Keratinocyte (primary cell): ENCODE results near the gene MYNN. TPM values are rescaled to one million over a fixed set of nuclear protein-coding genes. Genes with fewer than 3 reads are reported as not detected.

Experiments used
- DNase-seq: peaks from one replicate; pipeline ENCODE4 v3.0.0-alpha.2; 2011; ENCODE audit warnings: low read depth, missing footprints, low spot score
- FAIRE-seq: peaks from 2 replicates; lab custom pipeline; 2011; peaks lifted over from hg19 to GRCh38; lab: Jason Lieb, UNC
- H2AFZ ChIP-seq: 2 replicates; pipeline ENCODE4 v1.6.0; 2012; ENCODE audit warnings: low read length, control low read depth, inconsistent platforms; ENCODE audit not compliant: control insufficient read depth
- H3K27ac ChIP-seq: 2 replicates; pipeline ENCODE4 v1.5.1; 2011; ENCODE audit warnings: low read length; ENCODE audit not compliant: control insufficient read depth, insufficient read depth
- H3K27me3 ChIP-seq: 3 replicates; pipeline ENCODE4 v1.6.0; 2011; ENCODE audit warnings: low read length; ENCODE audit not compliant: control insufficient read depth, insufficient read depth; ENCODE audit errors: extremely low read depth
- H3K36me3 ChIP-seq, 2 experiments: 2 replicates in 1 of 2; 3 replicates in 1 of 2; pipeline ENCODE4 v1.5.1; 2011; ENCODE audit warnings: low read length in 2 of 2, mild to moderate bottlenecking in 1 of 2; ENCODE audit not compliant: control insufficient read depth in 2 of 2, insufficient read depth in 2 of 2; ENCODE audit errors: extremely low read depth in 1 of 2
- H3K4me1 ChIP-seq: 3 replicates; pipeline ENCODE4 v1.5.1; 2011; ENCODE audit warnings: low read length; ENCODE audit not compliant: control insufficient read depth, insufficient read depth; ENCODE audit errors: extremely low read depth
- H3K4me2 ChIP-seq: 3 replicates; pipeline ENCODE4 v1.6.0; 2011; ENCODE audit warnings: low read depth, low read length; ENCODE audit not compliant: control insufficient read depth, insufficient read depth; ENCODE audit errors: extremely low read depth
- H3K4me3 ChIP-seq, 3 experiments: fragments of 200-600 bp in 1 of 3; sonication (generic) in 1 of 3; 2 replicates in 2 of 3; 3 replicates in 1 of 3; pipeline ENCODE4 v1.5.1; 2011 to 2016; ENCODE audit warnings: low read length in 3 of 3, mild to moderate bottlenecking in 3 of 3, control low read depth in 2 of 3, inconsistent platforms in 1 of 3, low read depth in 1 of 3, mixed read lengths in 1 of 3, mixed run types in 1 of 3, moderate library complexity in 1 of 3; ENCODE audit not compliant: control insufficient read depth in 2 of 3, insufficient read depth in 2 of 3; ENCODE audit errors: extremely low read depth in 1 of 3
- H3K79me2 ChIP-seq: 2 replicates; pipeline ENCODE4 v1.6.0; 2012; ENCODE audit warnings: low read length; ENCODE audit not compliant: control insufficient read depth, insufficient read depth
- H3K9ac ChIP-seq: 3 replicates; pipeline ENCODE4 v1.6.0; 2011; ENCODE audit warnings: low read length; ENCODE audit not compliant: control insufficient read depth, insufficient read depth; ENCODE audit errors: extremely low read depth
- H3K9me1 ChIP-seq: 3 replicates; pipeline ENCODE4 v1.6.0; 2011; ENCODE audit warnings: low read length; ENCODE audit not compliant: control insufficient read depth, insufficient read depth; ENCODE audit errors: extremely low read depth
- H3K9me3 ChIP-seq: 2 replicates; pipeline ENCODE4 v1.5.1; 2012; ENCODE audit warnings: low read depth, low read length; ENCODE audit not compliant: control insufficient read depth
- H4K20me1 ChIP-seq: 3 replicates; pipeline ENCODE4 v1.6.0; 2011; ENCODE audit warnings: low read length; ENCODE audit not compliant: control insufficient read depth, insufficient read depth; ENCODE audit errors: extremely low read depth
- CTCF ChIP-seq, 3 experiments: IDR thresholded peaks in 1 of 3; conservative IDR thresholded peaks in 1 of 3; optimal IDR thresholded peaks in 1 of 3; 2 replicates in 2 of 3; 3 replicates in 1 of 3; pipeline versions ENCODE3 to v1.5.1; 2011; ENCODE audit warnings: low read length in 3 of 3, mild to moderate bottlenecking in 3 of 3, moderate library complexity in 2 of 3, control low read depth in 1 of 3, inconsistent platforms in 1 of 3; ENCODE audit not compliant: insufficient read depth in 2 of 3; ENCODE audit errors: extremely low read depth in 1 of 3
- EZH2 ChIP-seq: IDR thresholded peaks from one replicate; pipeline ENCODE4 v1.6.1; 2012; ENCODE audit warnings: inconsistent platforms, mild to moderate bottlenecking, low read length, moderate library complexity
- dilution Hi-C: fragments of 300-500 bp; cut with MboI; formaldehyde crosslinking; loops from one replicate; pipeline ENCODE4 v1.7.0; 2020; ENCODE audit warnings: low sequenced_read_pairs; ENCODE audit not compliant: extremely low pct_ligation_motif_present
- polyA plus RNA-seq, 5 experiments: library from polyadenylated mRNA; depleted of rRNA in 3 of 5; stranded (reverse) in 3 of 5; stranded (forward) in 1 of 5; unstranded in 1 of 5; fragments of >200 nt; gene quantifications; 1 replicate in 1 of 5; 2 replicates in 3 of 5; 3 replicates in 1 of 5; pipeline versions ENCODE4 v1.2.1 to v1.2.3, GENCODE V29; 2011 to 2012; ENCODE audit warnings: missing spikeins in 2 of 5, low read depth in 1 of 5, low replicate concordance in 1 of 5

The MYNN gene
- polyA plus RNA-seq, 1 donor (not counting 4 experiments of a cell fraction or from before 2014, with no cell fraction given) = 16.9 TPM

- Histone ChIP-seq H3K27me3 (no peaks in the 10 kb centered on the region), H3K27ac (no peak overlapping the region), H3K4me1 (no peaks in the 10 kb centered on the region), H3K9me3 (no peaks in the 10 kb centered on the region), H3K79me2 (no peaks in the 10 kb centered on the region), H3K9ac (no peak overlapping the region), H4K20me1 (no peaks in the 10 kb centered on the region), H3K4me2 (no peak overlapping the region), H3K9me1 (no peaks in the 10 kb centered on the region), H2AFZ (no peak overlapping the region), H3K36me3 (peaks cover 7 to 9% of the 10 kb centered on the region in 2 experiments), H3K4me3 (no peak overlapping the region)
- DNase-seq (no peak), FAIRE-seq (peak; percentile 55)
- dilution Hi-C loops = no loop called here
- no peak for TF ChIP-seq EZH2
- no peak for TF ChIP-seq CTCF (optimal IDR thresholded peaks at IDR 0.05 in 1 of 3, IDR thresholded peaks at IDR 0.05 in 1 of 3, conservative IDR thresholded peaks at IDR 0.05 in 1 of 3; ENCODE audit: extremely low read depth in 1 of 3, insufficient read depth in 2 of 3, low read length in 3 of 3)
Measured at GRCh38 chr3:169790687-169791429, 17.7 kb downstream of the MYNN start.

- Histone ChIP-seq H3K9me3 (no peaks in the 10 kb centered on the region), H3K4me2 (no peak overlapping the region), H3K36me3 (peaks cover 0 to 1% of the 10 kb centered on the region in 2 experiments), H3K4me1 (no peaks in the 10 kb centered on the region), H3K9me1 (no peaks in the 10 kb centered on the region), H2AFZ (no peak overlapping the region), H3K9ac (no peak overlapping the region), H3K4me3 (no peak overlapping the region), H4K20me1 (no peaks in the 10 kb centered on the region), H3K27ac (no peak overlapping the region), H3K79me2 (no peaks in the 10 kb centered on the region), H3K27me3 (no peaks in the 10 kb centered on the region)
- dilution Hi-C loops = no loop called here
- TF ChIP-seq CTCF (optimal IDR thresholded peaks at IDR 0.05 in 1 of 3, IDR thresholded peaks at IDR 0.05 in 1 of 3, conservative IDR thresholded peaks at IDR 0.05 in 1 of 3; ENCODE audit: extremely low read depth in 1 of 3, insufficient read depth in 2 of 3, low read length in 3 of 3) = no peak
- no peak for FAIRE-seq
- DNase-seq = no peak
Measured at GRCh38 chr3:169792359-169792758, 19.2 kb downstream of the MYNN start.
